K562 (cell line): Measurements from ENCODE around the gene LRRC8C. TPM values are rescaled to one million over a fixed set of nuclear protein-coding genes. Genes with fewer than 3 reads are reported as not detected.

Experiments used
- ATAC-seq: fragments of 200-7000 bp; cut with Tn5 transposase; 3 replicates; pipeline ENCODE4 v1.9.1; 2020; ENCODE audit warnings: moderate library complexity
- BruUV-seq: library from RNA; stranded (reverse); fragments of 400-500 nt; replicated peaks from 2 replicates; lab custom pipeline; 2021; lab: Mats Ljungman, UMichigan
- CTCF ChIA-PET: fragments of 300-600 bp; formaldehyde crosslinking; extraction: SDS; loops from one replicate; lab custom pipeline; 2021; ENCODE audit warnings: low intra/inter-chr PET ratio; lab: Yijun Ruan, JAX
- POLR2A ChIA-PET: fragments of 300-600, 350-650 bp; sonication (Branson Sonifier 250); formaldehyde crosslinking; extraction: SDS; loops from one replicate; lab custom pipeline; 2021; ENCODE audit warnings: antibody characterized with exemption, inconsistent platforms; lab: Yijun Ruan, JAX
- DNase-seq, 4 experiments: peaks; one replicate each; pipeline versions ENCODE4 v3.0.0 to v3.0.0-alpha.2; 2011 to 2018; ENCODE audit warnings: low spot score in 3 of 4, mixed read lengths in 3 of 4; ENCODE audit errors: extremely low read depth in 1 of 4
- FAIRE-seq: peaks from 2 replicates; lab custom pipeline; 2011; peaks lifted over from hg19 to GRCh38; lab: Jason Lieb, UNC
- H2AFZ ChIP-seq: 2 replicates; pipeline ENCODE4 v1.6.0; 2011; ENCODE audit warnings: low read depth, low read length, control low read depth, inconsistent platforms
- H3K27ac ChIP-seq: fragments of 200-600 bp; 3 replicates; pipeline ENCODE4 v1.8.0; 2011; ENCODE audit warnings: low read depth, mild to moderate bottlenecking, control low read depth, inconsistent platforms, low read length, moderate library complexity, mixed read lengths; ENCODE audit errors: extremely low read depth
- H3K27me3 ChIP-seq, 2 experiments: fragments of 300-600 bp in 1 of 2; 2 replicates in 1 of 2; 3 replicates in 1 of 2; pipeline versions ENCODE4 v1.6.0 to v1.8.0; 2011; ENCODE audit warnings: inconsistent platforms in 2 of 2, low read length in 2 of 2, mild to moderate bottlenecking in 1 of 2, mixed read lengths in 1 of 2, moderate library complexity in 1 of 2; ENCODE audit not compliant: control insufficient read depth in 2 of 2, insufficient read depth in 2 of 2
- H3K36me3 ChIP-seq: fragments of 300-600 bp; 3 replicates; pipeline ENCODE4 v1.8.0; 2011; ENCODE audit warnings: mild to moderate bottlenecking, low read length, inconsistent platforms; ENCODE audit not compliant: control insufficient read depth, insufficient read depth
- H3K4me1 ChIP-seq, 2 experiments: fragments of 200-600 bp in 1 of 2; replicated peaks in 1 of 2; 2 replicates in 1 of 2; 3 replicates in 1 of 2; pipeline versions ENCODE4 v1.5.1 to v1.8.0; 2011; ENCODE audit warnings: inconsistent platforms in 2 of 2, low read length in 2 of 2, mild to moderate bottlenecking in 1 of 2, mixed read lengths in 1 of 2, moderate library complexity in 1 of 2; ENCODE audit not compliant: control insufficient read depth in 2 of 2, insufficient read depth in 2 of 2
- H3K4me2 ChIP-seq: 2 replicates; pipeline ENCODE4 v1.6.1; 2011; ENCODE audit warnings: low read length, control low read depth, inconsistent platforms, mixed read lengths; ENCODE audit not compliant: insufficient read depth
- H3K4me3 ChIP-seq: fragments of 200-600 bp; sonication (generic), shearing (Covaris generic); 2 replicates; pipeline ENCODE4 v1.5.1; 2016; ENCODE audit warnings: control low read depth, inconsistent platforms
- H3K79me2 ChIP-seq: fragments of 200-600 bp; 3 replicates; pipeline ENCODE4 v1.8.0; 2011; ENCODE audit warnings: low read length, inconsistent platforms; ENCODE audit not compliant: control insufficient read depth, insufficient read depth
- H3K9ac ChIP-seq, 2 experiments: 2 replicates each; pipeline versions ENCODE4 v1.6.0 to v1.6.1; 2011; ENCODE audit warnings: low read depth in 2 of 2, low read length in 2 of 2, control low read depth in 1 of 2, inconsistent platforms in 1 of 2, mild to moderate bottlenecking in 1 of 2, mixed read lengths in 1 of 2; ENCODE audit not compliant: insufficient read depth in 1 of 2
- H3K9me1 ChIP-seq: one replicate; pipeline ENCODE4 v1.6.0; 2011; ENCODE audit warnings: inconsistent platforms, mild to moderate bottlenecking, low read length, moderate library complexity; ENCODE audit not compliant: control insufficient read depth, insufficient read depth
- H3K9me3 ChIP-seq: replicated peaks from 2 replicates; pipeline ENCODE4 v1.5.1; 2011; ENCODE audit warnings: low read depth, low read length, inconsistent platforms; ENCODE audit not compliant: control insufficient read depth, insufficient read depth
- H4K20me1 ChIP-seq: replicated peaks from 2 replicates; pipeline ENCODE4 v1.6.1; 2011; ENCODE audit warnings: low read length, inconsistent platforms, mixed read lengths; ENCODE audit not compliant: control insufficient read depth, insufficient read depth
- ARID1B ChIP-seq: fragments of 450-650 bp; IDR thresholded peaks from 2 replicates; pipeline ENCODE4 v1.6.1; 2016; ENCODE audit warnings: antibody characterized with exemption, mild to moderate bottlenecking, inconsistent platforms
- CBFA2T3 ChIP-seq: fragments of 450-650 bp; IDR thresholded peaks from 2 replicates; pipeline ENCODE4 v1.6.1; 2017
- ETV5 ChIP-seq: sonication (generic); formaldehyde crosslinking; IDR thresholded peaks from 2 replicates; pipeline ENCODE4 v1.4.0; 2020; ENCODE audit warnings: low read depth, mild to moderate bottlenecking, missing genetic modification reagents
- HNRNPUL1 ChIP-seq: fragments of 200-400 bp; formaldehyde crosslinking; IDR thresholded peaks from 2 replicates; pipeline ENCODE4 v1.6.1; 2017; ENCODE audit warnings: low read length
- KDM1A ChIP-seq, 2 experiments: fragments of 450-650 bp; IDR thresholded peaks; 2 replicates each; pipeline ENCODE4 v1.6.1; 2016; ENCODE audit warnings: mild to moderate bottlenecking in 2 of 2
- MEF2D ChIP-seq: conservative IDR thresholded peaks from 2 replicates; pipeline ENCODE4 v1.6.1; 2016; ENCODE audit warnings: low read depth, missing genetic modification characterization, missing compliant biosample characterization
- TRIM28 ChIP-seq: fragments of 450-650 bp; IDR thresholded peaks from 2 replicates; pipeline ENCODE4 v1.6.1; 2017
- ZFP1 ChIP-seq: fragments of 450-650 bp; formaldehyde crosslinking; IDR thresholded peaks from 2 replicates; pipeline ENCODE4 v1.4.0; 2020; ENCODE audit warnings: mild to moderate bottlenecking, mixed read lengths
- ZNF124 ChIP-seq: sonication (generic); formaldehyde crosslinking; IDR thresholded peaks from 2 replicates; pipeline ENCODE4 v1.8.1; 2022; ENCODE audit warnings: missing genetic modification reagents
- ZNF253 ChIP-seq: fragments of 250-450 bp; sonication (Bioruptor Pico); conservative IDR thresholded peaks from 2 replicates; pipeline ENCODE4 v1.6.1; 2021; ENCODE audit warnings: mild to moderate bottlenecking
- ZNF778 ChIP-seq: fragments of 450-650 bp; formaldehyde crosslinking; IDR thresholded peaks from 2 replicates; pipeline ENCODE4 v1.4.0; 2020; ENCODE audit warnings: mild to moderate bottlenecking, moderate library complexity
- WGBS: fragments of 100-300 bp; shearing (Covaris generic); methylation state at CpG from one replicate; pipeline ENCODE4 v1.1.6; 2016; ENCODE audit warnings: low coverage, mixed read lengths; ENCODE audit not compliant: insufficient coverage; ENCODE audit errors: missing lambda C conversion rate; 5-methylcytosine and 5-hydroxymethylcytosine counted together
- in situ Hi-C: fragments of 300-500 bp; cut with MboI; formaldehyde crosslinking; loops from 4 replicates; pipeline ENCODE4 v1.15.0; 2018; ENCODE audit warnings: inconsistent platforms, mixed read lengths
- intact Hi-C: fragments of 100-400 bp; cut with micrococcal nuclease; formaldehyde crosslinking; loops from 2 replicates; pipeline ENCODE4 v1.14.2; 2022
- polyA plus RNA-seq, 8 experiments: library from polyadenylated mRNA; depleted of rRNA in 4 of 8; stranded (reverse) in 5 of 8; unstranded in 3 of 8; fragments of >200 nt; fragmentation: Nextera tagmentation in 2 of 8; fragmentation: Illumina TruSeq in 1 of 8; extraction: Ambion mirVana in 2 of 8; extraction: Trizol in 1 of 8; gene quantifications; 2 replicates each; pipeline versions ENCODE4 v1.2.1 to v1.2.3, GENCODE V29; 2011 to 2014; ENCODE audit warnings: inconsistent platforms in 1 of 8, missing spikeins in 1 of 8
- total RNA-seq, 7 experiments: library from RNA; depleted of rRNA in 6 of 7; stranded (reverse); fragments of >200 nt in 6 of 7; fragmentation: Illumina TruSeq in 2 of 7; extraction: Trizol in 2 of 7; gene quantifications; 2 replicates each; pipeline versions ENCODE4 v1.2.1 to v1.2.3, GENCODE V29; 2011 to 2021; ENCODE audit warnings: low replicate concordance in 1 of 7
- TF ChIP-seq, protein P1 (sequence below): fragments of 250-450 bp; sonication (Bioruptor Pico); IDR thresholded peaks from 2 replicates; pipeline ENCODE4 v1.5.0; 2021
- TF ChIP-seq, protein P2 (sequence below): sonication (generic); IDR thresholded peaks from 2 replicates; pipeline ENCODE4 v1.6.1; 2016

LRRC8C gene
- total and polyA plus RNA-seq, 9 of the 15 experiments (the other 6 are each of a cell fraction or from before 2014, with no cell fraction given), result 1.00 to 12.5 (median 4.5) TPM

- no peak for TF ChIP-seq ZNF124 (CRISPR knock-in tag)
- TF ChIP-seq CBFA2T3, result peak; percentile 6; the same call in 1 of the 2 replicates
- TF ChIP-seq ARID1B, result 0 out of 2 replicates have a peak, but pooled peaks have one; percentile 30
- TF ChIP-seq KDM1A (IDR thresholded peaks at IDR 0.05), result peak; percentile 35 to 43; a peak in 2 of 4 replicates
- TF ChIP-seq, protein P1, sequence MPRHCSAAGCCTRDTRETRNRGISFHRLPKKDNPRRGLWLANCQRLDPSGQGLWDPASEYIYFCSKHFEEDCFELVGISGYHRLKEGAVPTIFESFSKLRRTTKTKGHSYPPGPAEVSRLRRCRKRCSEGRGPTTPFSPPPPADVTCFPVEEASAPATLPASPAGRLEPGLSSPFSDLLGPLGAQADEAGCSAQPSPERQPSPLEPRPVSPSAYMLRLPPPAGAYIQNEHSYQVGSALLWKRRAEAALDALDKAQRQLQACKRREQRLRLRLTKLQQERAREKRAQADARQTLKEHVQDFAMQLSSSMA (CRISPR knock-in tag), result no peak
- TF ChIP-seq ZNF778, result no peak
- TF ChIP-seq TRIM28, result no peak
- no peak for TF ChIP-seq HNRNPUL1
- peak; percentile 78 for TF ChIP-seq MEF2D (tag)
- no peak for TF ChIP-seq ZFP1 (CRISPR knock-in tag)
- TF ChIP-seq, protein P2, sequence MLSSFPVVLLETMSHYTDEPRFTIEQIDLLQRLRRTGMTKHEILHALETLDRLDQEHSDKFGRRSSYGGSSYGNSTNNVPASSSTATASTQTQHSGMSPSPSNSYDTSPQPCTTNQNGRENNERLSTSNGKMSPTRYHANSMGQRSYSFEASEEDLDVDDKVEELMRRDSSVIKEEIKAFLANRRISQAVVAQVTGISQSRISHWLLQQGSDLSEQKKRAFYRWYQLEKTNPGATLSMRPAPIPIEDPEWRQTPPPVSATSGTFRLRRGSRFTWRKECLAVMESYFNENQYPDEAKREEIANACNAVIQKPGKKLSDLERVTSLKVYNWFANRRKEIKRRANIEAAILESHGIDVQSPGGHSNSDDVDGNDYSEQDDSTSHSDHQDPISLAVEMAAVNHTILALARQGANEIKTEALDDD, result peak; percentile 64
- no peak for TF ChIP-seq ETV5 (CRISPR knock-in tag)
- no peak for TF ChIP-seq ZNF253
- TF ChIP-seq, all 486 proteins: peak for 5
- intact Hi-C loops (no loop called here), in situ Hi-C loops (no loop called here)
- no peak overlapping the region for H3K9ac ChIP-seq
- H3K36me3 ChIP-seq, result no peaks in the 10 kb centered on the region
- ChIA-PET CTCF (no interaction called here), POLR2A (interaction anchor here (0.7 kb wide), 1 partner anchor 175 kb away, joined by 3 read pairs; no protein-coding TSS in a partner anchor)
- H3K9me1 ChIP-seq, result no peaks in the 10 kb centered on the region
- H4K20me1 ChIP-seq, result no peaks in the 10 kb centered on the region; the same call in 1 of the 2 replicates
- no peak overlapping the region for H3K4me2 ChIP-seq
- no peaks in the 10 kb centered on the region for H3K9me3 ChIP-seq
- no peaks in the 10 kb centered on the region for H3K79me2 ChIP-seq
- H3K27ac ChIP-seq, result no peak overlapping the region
- peaks cover 12 to 14% of the 10 kb centered on the region in 2 experiments for H3K4me1 ChIP-seq
- no peak for DNase-seq
- no peak for FAIRE-seq
- no TSS peak for BruUV-seq
- no peak overlapping the region for H3K4me3 ChIP-seq
- ATAC-seq, result no peak
- no peaks in the 10 kb centered on the region for H3K27me3 ChIP-seq
- 44% methylated on average over 5 of the region's 5 CpGs for WGBS
- H2AFZ ChIP-seq, result no peak overlapping the region
Measured at GRCh38 chr1:89607586-89608318, 25.2 kb upstream of the LRRC8C start.
